CD4-positive, alpha-beta T cell treated with Interleukin-4 for 4 hours (primary cell): ENCODE measurements around the gene SLC22A4.

Experiments
- DNase-seq: peaks from one replicate; pipeline ENCODE4 v3.0.0-alpha.2; 2020

The SLC22A4 gene

GRCh38 chr5:132300577-132301343, 6.6 kb downstream of the SLC22A4 start:
- no peak for DNase-seq

- DNase-seq, result no peak
Measured at GRCh38 chr5:132301344-132302271, 7.4 kb downstream of the SLC22A4 start.

GRCh38 chr5:132302413-132302812, 8.2 kb downstream of the SLC22A4 start:
- no peak for DNase-seq

DNA sequence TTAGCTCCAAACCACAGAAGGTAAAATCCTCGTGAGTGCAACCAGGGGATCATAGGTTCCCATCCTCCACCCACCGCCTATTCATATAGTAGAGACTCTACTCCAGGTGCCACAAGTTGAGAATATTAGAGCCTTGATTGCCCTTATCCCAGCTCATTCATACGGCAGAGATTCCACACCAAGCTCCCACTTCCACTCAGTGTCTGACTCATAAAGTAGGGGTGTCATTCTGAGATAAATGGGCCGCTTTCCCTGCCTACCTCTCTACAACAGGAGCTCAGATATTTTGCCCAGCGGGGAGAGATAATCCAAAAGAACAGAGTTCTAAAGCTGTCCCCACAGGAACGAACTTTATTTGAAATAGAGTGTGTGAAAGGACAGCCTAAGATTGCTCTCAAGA, 9.4 kb downstream of the SLC22A4 start:
- no peak for DNase-seq

DNA sequence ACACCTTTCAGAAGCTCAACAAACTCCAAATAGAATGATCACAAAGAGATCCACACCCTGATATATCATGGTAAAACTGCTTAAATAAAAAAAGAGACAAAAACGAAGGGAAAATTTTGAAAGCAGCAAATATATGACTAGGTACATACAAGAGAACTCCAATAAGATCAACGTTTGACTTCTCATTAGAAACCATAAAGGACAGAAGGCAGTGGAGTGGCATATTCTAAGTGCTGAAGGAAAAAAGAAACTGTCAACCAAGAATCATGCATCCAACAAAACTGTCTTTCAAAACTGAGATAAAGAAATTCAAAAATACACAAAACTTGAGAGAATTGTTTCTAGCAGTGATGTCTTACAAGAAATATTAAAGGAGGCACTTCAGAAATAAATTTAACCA, 11.2 kb downstream of the SLC22A4 start:
- no peak for DNase-seq

DNA sequence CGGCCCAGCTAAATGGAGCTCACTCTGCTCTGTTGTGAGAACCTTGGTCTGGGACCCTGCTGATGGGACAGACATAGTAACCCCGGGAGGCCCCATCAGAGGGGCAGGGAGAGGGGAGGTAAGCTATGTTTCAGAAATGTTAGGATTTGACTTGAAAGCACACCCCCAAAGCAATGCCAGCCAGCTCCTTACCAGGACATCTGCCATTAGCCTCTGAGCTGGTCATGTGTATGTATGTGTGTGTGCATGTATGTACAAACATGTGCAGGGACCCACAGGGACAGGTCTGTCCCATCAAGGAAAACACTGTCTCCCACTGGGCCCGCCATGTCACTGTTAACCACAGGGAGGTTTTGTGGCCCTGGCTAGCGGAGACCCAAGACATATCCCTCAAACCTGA, 14.5 kb downstream of the SLC22A4 start:
- DNase-seq, result no peak

DNA sequence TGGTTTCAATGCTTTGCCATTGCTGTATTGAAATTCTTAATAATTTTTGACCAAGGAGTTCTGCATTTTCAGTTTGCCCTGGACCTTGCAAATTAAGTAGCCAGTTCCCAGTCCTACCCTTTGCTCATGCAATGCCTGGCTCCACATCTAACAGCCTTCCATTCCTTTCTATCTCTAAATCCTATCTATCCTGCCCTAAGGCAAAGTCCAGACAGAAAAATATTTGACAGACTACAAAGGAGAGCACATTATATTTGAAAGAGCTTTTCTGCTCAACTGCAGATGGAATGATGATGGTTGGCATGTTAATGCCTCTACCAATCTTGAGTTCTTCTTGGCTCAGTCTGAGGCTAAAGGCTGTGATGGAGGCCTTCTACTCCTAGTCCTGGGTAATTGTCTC, 15.5 kb downstream of the SLC22A4 start:
- no peak for DNase-seq

DNA sequence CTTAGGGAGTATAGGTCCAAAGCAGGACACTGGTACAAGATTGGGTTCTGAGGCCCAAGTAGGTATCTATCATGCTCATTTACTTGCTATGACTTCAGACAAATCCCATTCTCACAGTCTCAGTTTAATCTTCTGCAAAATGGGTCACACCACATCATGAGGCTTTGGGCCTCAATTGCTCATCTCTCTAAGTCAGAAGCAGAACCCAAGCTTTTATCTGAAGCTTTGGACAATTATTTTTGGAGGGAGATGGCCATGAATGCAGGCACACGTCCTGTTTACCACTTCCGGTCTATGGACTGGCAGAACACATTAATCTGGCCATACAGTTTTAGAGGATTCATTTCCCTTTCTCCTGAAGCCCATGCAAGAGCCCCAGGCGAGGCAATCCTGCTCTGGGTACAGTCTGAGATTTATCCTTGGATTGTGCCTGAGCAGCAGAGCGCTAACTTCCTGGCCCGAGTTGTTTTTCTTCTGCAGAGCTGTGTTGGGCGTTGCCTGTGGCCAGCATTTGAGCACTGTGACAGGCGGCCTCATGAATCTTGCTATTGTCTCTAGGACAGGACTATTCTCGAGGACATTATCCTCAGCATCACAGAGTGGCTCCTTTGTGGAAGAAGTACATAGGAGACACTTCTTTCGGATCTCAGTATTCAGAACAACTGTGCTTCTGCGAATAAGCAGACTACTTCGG, 16.1 kb downstream of the SLC22A4 start:
- DNase-seq, result no peak

- DNase-seq, result no peak
Measured at GRCh38 chr5:132313366-132313765, 19.2 kb downstream of the SLC22A4 start.

DNA sequence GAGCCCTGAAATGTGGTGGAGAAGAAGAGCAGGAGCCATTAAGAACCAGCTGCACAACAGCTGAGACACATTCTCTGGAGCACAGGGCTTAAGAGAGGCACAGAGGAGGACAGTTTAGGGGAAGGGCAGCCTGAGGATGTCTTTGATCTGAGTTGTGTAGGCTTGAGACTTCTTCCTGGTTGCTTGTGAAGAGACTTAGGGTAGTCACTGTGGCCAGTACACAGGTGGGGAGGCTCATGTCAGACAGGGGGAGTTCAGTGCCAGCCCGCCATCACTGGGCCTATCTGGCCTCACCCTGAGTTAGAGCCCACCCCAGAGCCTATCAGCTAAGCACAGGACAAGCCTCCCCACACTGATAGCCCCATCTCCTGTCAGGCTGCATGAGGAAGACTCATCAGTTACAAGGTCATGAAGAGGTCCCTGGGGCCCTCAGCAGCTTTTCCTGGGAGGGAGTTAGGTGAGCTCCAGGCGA, 19.8 kb downstream of the SLC22A4 start:
- no peak for DNase-seq

- DNase-seq, result no peak
Measured at GRCh38 chr5:132315529-132316067, 21.4 kb downstream of the SLC22A4 start.

DNA sequence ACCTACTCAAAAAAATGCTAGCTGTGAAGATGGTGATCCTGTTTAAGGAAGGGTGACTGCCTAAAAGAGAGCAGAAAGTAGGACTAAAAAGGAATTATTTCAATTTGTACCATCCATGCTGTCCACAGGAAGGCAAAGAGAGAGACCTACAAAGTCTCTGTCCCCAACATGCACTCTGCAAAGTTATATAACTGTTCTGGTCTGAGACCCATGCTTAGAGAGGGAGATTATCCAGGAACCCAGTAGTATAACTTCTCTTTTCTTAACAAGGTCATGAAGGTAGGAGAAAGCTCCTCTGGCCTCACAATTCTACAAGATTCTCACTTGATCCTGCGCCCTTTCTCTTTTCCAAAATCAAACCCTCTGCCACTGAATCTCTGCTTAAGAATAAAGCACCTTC, 25.8 kb downstream of the SLC22A4 start:
- no peak for DNase-seq

DNA sequence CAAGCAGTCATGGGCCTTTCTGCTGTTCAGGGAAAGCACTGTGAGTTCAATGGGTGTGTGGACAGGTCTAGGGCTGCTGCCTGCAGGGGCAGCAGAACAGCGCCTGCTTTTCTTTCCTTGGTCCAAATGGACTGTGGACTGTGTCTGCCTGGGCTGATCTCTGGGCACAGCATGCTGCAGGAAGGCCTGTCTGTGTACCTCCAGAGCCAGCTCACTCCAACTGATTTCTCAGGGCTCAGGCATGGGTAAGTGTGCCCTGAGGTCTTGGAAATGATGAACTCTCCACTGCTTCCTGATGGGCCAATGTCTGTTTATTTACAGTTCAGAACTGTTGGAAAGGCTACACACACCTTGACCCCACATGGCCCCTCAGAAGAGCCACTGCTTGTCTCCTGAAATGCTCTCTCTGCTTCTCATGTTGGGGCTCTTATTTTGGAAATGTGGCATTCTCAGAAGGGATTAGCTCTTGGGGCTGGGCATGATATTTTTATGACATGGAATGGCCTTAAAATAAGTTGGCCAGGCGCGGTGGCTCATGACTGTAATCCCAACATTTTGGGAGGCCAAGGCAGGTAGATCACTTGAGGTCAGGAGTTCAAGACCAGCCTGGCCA, 27.0 kb downstream of the SLC22A4 start:
- DNase-seq, result no peak

- DNase-seq, result no peak
Measured at GRCh38 chr5:132322266-132322665, 28.1 kb downstream of the SLC22A4 start.

GRCh38 chr5:132323202-132323601, 29.0 kb downstream of the SLC22A4 start:
- DNase-seq, result no peak

DNA sequence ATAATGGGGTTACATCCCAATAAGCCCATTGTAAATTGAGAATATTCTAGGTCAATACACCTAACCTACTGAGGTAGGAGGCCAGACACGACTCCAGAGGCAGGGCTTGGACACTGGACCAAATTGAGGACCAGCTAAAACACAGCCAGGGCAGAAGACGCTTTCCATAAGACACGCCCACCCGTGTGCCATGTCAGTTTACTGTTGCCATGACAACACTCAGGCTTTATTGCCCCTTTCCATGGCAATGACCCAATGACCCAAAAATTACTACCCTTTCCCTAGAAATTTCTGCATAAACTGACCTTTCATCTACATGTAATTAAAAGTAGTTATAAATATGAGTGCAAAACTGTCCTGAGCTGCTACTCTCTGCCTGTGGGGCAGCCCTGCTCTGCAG, 31.5 kb downstream of the SLC22A4 start:
- DNase-seq, result no peak

GRCh38 chr5:132327252-132327955, 33.2 kb downstream of the SLC22A4 start:
- DNase-seq, result no peak

DNA sequence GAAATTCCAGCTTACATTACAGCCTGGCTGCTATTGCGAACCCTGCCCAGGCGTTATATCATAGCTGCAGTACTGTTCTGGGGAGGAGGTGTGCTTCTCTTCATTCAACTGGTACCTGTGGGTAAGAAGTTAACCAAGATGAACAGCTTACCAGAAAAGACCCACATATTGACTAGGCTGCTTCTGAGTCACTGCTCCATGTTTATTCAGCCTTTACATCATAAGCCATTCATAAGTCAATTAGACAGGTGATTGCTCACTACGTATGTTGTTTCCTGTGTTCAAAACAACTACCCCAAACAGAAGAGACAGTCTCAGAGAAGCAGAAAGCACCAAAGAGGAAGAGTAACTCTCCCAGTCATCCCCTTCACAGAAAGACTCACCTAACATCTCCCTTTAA, 40.6 kb downstream of the SLC22A4 start:
- no peak for DNase-seq

DNA sequence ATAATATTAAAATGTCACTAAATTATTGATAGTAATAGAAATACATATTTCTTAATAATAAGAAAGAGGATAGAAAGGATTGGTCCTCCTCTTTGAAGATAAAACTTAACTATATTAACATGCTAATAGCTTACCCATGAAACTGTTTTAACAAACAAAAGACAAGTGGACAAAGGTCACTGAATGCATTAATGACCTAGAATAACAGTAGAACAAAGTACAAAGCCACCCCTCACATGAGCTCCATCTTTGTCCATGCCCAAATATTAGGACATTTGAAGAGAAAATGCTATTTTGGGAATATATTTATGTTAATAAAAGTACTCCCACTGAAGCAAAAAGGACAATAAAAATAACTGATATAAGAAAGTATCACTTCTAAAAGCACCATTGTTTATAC, 41.2 kb downstream of the SLC22A4 start:
- no peak for DNase-seq

- no peak for DNase-seq
Measured at GRCh38 chr5:132339502-132339901, 45.3 kb downstream of the SLC22A4 start.

DNA sequence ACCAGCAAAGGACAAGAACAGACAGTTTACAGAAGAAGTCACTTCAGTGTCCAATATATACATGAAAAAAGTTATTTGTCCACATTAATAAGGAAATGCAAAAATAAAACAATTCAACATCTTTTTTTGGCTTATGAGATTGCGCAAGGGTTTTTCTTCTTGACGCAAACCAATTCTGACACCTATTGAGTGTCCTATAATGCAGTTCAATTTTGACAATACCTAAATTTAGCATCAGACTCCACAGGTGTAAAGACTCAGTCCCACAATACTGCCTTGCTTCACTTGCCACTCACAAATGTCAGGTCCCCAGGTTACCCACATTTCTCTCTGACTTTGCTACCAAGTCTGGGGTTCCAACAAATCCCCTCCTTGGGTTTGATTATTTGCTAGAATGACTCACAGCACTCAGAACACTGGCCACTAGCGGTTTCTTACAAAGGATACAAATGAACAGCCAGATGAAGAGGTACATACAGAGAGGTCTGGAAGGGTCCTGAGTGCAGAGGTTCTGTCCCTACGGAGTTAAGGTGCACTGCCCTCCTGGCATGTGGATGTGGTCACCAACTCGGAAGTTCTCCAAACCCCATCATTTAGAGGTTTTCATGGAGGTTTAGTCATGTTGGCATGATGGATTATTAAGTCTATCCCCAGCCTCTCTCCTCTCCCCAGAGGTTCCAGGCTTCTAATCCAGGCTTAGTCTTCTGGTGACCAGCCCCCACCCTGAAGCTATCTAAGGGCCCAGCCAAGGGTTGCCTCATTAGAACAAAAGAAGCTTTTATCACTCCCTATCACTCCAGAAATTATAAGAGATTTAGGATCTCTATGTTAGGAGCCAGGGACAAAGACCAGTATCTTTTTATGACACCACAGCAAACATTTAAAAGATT, 48.3 kb downstream of the SLC22A4 start:
- no peak for DNase-seq
